Stimulated activated CD8-positive, alpha-beta memory T cell treated with anti-CD3 and anti-CD28 coated beads, Interleukin-15, amount 100 ng/mL, for 24 hours (primary cell): Measurements from ENCODE around the gene CFAP126.
"Not testable (repeated sequence)": the region's sequence is repeated elsewhere in the genome, so short reads cannot be mapped to it uniquely, and the experiment has no call there.

Experiments used
- DNase-seq: peaks from one replicate; pipeline ENCODE4 v3.0.0-alpha.2; 2020; ENCODE audit warnings: low read depth

The CFAP126 gene

GRCh38 chr1:161367684-161368400 lies at the start of gene CFAP126:
Gene CFAP126, minus strand, starts transcription at chr1:161367876. Its CDS starts 8 bp downstream, at chr1:161367868.
- no peak for DNase-seq

DNA sequence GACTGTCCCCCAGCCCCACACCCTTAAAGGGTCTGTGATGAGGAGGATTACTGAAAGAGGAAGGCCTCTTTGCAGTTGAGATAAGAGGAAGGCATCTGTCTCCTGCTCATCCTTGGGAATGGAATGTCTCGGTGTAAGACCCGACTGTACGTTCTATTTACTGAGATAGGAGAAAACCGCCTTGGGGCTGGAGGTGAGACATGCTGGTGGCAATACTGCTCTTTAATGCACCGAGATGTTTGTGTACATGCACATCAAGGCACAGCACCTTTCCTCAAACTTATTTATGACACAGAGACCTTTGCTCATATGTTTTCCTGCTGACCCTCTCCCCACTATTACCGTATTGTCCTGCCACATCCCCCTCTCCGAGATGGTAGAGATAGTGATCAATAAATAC lies 45.4 kb upstream of the CFAP126 start:
- not testable (repeated sequence) for DNase-seq

DNA sequence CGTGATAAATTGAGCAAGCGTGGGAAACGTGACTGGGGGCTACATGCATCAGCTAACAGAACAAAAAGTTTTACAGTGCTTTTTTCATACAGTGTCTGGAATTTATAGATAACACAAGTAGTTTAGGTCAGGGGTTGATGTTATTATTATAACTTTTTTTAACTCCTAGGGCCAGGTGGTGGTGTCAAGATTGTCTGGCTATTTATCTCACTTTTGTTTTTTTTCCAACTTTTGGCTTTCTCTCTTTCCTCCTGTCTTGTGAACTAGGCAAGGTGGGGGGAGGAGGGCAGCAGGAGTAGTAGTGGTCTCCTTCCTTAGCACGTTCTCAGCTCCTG lies 42.9 kb upstream of the CFAP126 start:
- not testable (repeated sequence) for DNase-seq

- not testable (repeated sequence) for DNase-seq
Measured at GRCh38 chr1:161409848-161410635, 42.4 kb upstream of the CFAP126 start.

GRCh38 chr1:161408429-161409052 lies 40.9 kb upstream of the CFAP126 start:
- no peak for DNase-seq

GRCh38 chr1:161407451-161407985 lies 39.8 kb upstream of the CFAP126 start:
- DNase-seq = no peak

DNA sequence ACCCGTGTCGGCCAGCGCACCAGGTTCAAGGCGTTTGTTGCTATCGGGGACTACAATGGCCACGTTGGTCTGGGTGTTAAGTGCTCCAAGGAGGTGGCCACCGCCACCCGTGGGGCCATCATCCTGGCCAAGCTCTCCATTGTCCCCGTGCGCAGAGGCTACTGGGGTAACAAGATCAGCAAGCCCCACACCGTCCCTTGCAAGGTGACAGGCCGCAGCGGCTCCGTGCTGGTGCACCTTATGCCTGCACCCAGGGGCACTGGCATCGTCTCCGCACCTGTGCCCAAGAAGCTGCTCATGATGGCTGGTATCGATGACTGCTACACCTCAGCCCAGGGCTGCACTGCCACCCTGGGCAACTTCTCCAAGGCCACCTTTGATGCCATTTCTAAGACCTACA lies 38.9 kb upstream of the CFAP126 start:
- DNase-seq = not testable (repeated sequence)

GRCh38 chr1:161404051-161404597 lies 36.4 kb upstream of the CFAP126 start:
- no peak for DNase-seq

- no peak for DNase-seq
Measured at GRCh38 chr1:161402446-161402845, 34.8 kb upstream of the CFAP126 start.

DNA sequence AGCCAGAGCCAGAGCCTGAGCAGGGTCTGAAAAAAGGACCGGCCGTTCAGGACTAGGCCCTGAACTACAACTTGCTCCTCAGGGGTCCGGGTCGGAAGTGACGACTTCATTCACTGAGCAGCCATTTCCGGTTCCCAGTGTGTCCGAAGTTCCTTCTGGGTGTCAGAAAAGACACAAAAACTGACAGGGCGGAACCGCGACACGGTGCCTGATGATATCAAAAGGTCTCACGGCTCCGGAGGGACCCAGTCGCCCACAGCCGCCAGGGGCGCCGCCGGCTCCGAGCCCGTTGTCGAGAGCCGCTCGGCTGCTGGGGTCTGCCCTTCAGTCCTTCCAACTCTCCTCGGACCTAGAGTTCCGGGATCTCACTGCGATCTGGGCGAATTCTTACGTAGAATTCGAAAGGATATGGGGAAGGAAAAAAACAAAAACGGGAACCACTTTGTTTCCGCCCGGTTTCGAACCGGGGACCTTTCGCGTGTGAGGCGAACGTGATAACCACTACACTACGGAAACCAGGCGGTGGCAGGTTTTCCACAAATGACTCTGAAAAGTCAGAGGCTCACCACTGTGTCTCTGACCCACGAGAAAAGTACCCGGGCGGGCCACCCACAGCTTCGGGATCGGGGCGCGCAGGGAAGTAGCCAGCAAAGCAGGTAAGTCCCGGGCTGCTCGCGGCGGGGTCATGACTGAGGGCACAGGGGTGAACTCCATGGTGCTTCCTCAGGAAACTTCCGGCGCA lies 31.8 kb upstream of the CFAP126 start:
- peak; percentile 92 for DNase-seq

DNA sequence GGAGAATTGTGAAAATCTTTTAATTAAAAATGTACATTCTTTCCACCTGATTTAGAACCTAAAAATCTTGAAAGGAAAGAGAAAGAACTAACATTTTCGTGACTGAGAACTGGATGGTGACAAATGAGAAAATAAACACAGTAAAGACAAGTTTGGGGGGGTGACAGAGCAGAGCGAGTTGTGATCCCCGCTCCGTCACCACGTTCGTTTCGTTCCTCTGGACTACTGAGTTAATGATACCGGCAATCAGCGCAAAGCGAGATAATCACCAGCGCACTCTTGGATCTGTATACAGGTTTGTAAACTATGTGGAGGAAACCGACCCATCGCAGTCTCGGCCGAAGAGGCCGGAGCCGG lies 31.2 kb upstream of the CFAP126 start:
- no peak for DNase-seq

DNA sequence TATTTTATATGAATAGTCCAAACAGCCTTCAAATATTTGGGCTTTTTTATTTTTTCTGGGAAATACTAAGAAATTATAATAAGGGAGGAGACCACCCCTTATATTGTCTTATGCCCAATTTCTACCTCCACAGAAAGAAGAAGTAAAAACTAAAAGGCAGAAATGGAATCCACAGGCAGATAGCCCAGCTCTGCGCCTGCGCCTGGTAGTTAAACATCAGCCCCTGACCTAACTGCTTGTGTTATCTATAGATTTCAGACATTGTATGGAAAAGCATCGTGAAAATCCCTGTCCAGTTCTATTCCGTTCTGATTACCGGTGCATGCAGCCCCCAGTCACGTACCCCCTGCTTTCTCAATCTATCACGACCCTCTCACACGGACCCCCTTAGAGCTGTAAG lies 29.4 kb upstream of the CFAP126 start:
- not testable (repeated sequence) for DNase-seq

GRCh38 chr1:161393151-161393550 lies 25.5 kb upstream of the CFAP126 start:
- no peak for DNase-seq

GRCh38 chr1:161391611-161392010 lies 23.9 kb upstream of the CFAP126 start:
- no peak for DNase-seq

DNA sequence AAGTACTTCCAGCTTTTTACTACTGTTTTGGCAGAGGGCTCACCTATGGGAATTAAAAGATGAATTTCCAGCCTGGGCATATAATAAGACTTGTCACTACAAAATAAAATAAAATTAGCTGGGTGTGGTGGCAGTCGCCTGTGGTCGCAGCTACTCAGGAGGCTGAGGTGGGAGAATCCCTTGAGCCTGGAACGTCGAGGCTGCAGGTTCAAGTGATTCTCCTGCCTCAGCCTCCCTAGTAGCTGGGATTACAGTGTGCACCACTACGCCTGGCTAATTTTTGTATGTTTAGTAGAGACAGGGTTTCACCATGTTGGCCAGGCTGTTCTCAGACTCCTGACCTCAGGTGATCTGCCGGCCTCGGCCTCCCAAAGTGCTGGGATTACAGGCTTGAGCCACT lies 23.5 kb upstream of the CFAP126 start:
- DNase-seq = not testable (repeated sequence)

- DNase-seq = no peak
Measured at GRCh38 chr1:161390559-161390858, 22.8 kb upstream of the CFAP126 start.

DNA sequence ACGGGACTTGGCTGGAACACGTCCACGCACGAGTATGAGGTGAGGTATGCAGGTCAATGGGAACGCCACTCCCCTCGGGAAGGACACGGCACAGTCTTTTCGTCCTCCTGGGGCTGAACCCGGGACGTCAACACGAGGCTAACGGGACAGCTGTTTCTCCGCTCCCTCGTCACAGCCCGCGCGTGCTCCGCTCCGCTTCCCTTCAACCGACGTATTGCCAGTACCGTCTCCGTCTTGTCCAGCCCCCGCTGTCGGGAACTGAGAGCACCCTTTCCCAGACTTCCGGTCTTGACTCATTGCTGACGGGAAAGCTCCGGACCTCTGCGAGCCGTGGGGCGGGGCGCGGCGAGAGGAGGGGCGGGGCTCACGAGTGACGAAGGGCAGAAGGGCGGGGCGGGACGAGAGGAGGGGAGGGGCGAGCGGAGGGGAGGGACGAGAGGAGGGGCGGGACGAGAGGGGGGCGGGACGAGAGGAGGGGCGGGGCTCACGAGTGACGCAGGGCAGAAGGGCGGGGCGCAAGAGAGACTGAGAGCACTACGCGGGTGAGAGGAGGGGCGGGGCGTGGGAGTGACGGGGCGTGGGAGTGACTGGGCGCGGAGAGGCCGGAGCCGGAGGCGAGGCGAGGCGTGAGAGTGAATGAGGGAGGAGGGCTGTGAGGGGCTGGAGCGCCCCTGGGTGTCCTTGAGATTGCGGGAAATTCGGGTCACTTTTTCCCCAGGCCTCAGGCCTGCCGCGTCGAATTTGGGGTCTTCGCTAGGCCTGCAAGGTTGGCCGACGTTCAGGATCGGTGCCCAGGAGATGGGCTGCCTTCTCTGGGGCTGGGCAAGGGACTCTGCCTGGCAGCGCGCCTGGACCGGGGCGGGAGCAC lies 22.2 kb upstream of the CFAP126 start:
- peak; percentile 89 for DNase-seq

DNA sequence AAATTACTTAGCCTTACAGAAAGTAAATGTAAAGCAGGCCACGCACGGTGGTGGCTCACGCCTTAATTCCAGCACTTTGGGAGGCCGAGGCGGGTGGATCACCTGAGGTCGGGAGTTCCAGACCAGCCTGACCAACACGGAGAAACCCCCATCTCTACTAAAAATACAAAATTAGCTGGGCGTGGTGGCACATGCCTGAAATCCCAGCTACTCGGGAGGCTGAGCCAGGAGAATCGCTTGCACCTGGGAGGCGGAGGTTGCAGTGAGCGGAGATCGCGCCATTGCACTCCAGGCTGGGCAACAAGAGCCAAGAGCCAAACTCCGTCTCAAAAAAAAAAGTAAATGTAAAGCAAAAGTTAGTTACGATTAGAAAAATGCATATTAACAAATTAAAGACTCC lies 21.5 kb upstream of the CFAP126 start:
- DNase-seq = not testable (repeated sequence)

GRCh38 chr1:161388639-161389038 lies 21.0 kb upstream of the CFAP126 start:
- no peak for DNase-seq

DNA sequence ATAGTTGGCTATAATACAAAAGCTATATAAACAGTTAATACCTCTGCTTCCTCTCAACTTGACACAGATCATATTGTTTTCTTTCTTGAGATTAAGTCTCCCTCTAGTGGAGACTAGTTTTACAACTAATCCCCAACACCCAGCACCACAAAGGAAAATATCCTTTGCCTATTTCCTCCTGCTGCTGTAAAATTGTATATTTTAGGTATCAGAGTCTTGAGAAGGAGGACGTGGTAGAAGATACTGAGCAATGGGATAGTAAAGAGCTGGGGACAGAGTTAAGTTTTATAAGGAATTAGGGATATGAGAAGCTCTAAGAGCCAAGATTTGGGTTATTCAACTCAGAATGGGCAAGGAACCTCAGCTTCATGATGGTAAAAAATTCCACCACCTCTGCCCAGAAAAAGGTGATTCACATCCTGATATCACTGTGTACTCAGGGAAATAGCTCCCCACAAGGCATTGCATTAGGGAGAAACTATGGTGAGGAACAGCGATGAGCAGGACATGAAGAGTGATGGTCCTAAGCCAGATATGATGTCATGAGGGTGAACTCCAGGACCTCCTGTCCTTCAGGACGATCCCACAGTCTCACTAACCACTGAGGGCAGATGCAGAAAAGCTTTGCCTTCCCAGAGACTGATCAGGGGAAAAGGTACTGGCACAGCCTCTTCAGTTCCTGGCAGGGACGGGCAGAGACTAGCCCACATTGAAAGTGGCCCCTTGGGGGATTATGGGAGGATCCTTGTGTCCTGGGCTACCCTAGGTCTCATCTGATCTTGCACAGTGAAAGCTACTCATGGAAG lies 14.7 kb upstream of the CFAP126 start:
- no peak for DNase-seq
